K562 (cell line): Measurements from ENCODE around the gene CENPE. TPM values are rescaled to one million over a fixed set of nuclear protein-coding genes. Genes with fewer than 3 reads are reported as not detected.

Source experiments
- ARHGAP35 ChIP-seq: fragments of 450-650 bp; IDR thresholded peaks from 2 replicates; pipeline ENCODE4 v1.6.1; 2018; ENCODE audit not compliant: partially characterized antibody
- C11orf30 ChIP-seq: fragments of 450-650 bp; IDR thresholded peaks from 2 replicates; pipeline ENCODE4 v1.6.1; 2016; ENCODE audit warnings: low read depth, mild to moderate bottlenecking
- GATAD2B ChIP-seq: fragments of 450-650 bp; IDR thresholded peaks from 2 replicates; pipeline ENCODE4 v1.6.1; 2017; ENCODE audit warnings: mild to moderate bottlenecking, borderline replicate concordance
- KAT8 ChIP-seq: fragments of 450-650 bp; IDR thresholded peaks from 2 replicates; pipeline ENCODE4 v1.6.1; 2016; ENCODE audit warnings: low read depth, mild to moderate bottlenecking
- MAX ChIP-seq: sonication (generic); formaldehyde crosslinking; IDR thresholded peaks from 2 replicates; pipeline ENCODE4 v1.9.0; 2022; ENCODE audit warnings: mild to moderate bottlenecking, missing genetic modification reagents
- REST ChIP-seq, 2 experiments: fragments of 450-650 bp; formaldehyde crosslinking in 1 of 2; IDR thresholded peaks; 2 replicates each; pipeline versions ENCODE4 v1.4.0 to v1.6.1; 2014 to 2020; ENCODE audit warnings: mild to moderate bottlenecking in 2 of 2, borderline replicate concordance in 1 of 2, low read depth in 1 of 2
- THRA ChIP-seq: fragments of 450-650 bp; IDR thresholded peaks from 2 replicates; pipeline ENCODE4 v1.6.1; 2017; ENCODE audit warnings: mild to moderate bottlenecking, moderate library complexity
- ZNF184 ChIP-seq: sonication (generic); formaldehyde crosslinking; IDR thresholded peaks from 2 replicates; pipeline ENCODE4 v1.5.0; 2020; ENCODE audit warnings: missing genetic modification reagents
- ZNF586 ChIP-seq: fragments of 450-650 bp; formaldehyde crosslinking; conservative IDR thresholded peaks from 2 replicates; pipeline ENCODE4 v1.4.0; 2020; ENCODE audit warnings: mild to moderate bottlenecking, moderate library complexity
- ZNF766 ChIP-seq: fragments of 200-800 bp; sonication (Bioruptor generic); conservative IDR thresholded peaks from 2 replicates; pipeline ENCODE4 v1.6.1; 2016; ENCODE audit warnings: missing genetic modification characterization, missing compliant biosample characterization
- polyA plus RNA-seq, 8 experiments: library from polyadenylated mRNA; depleted of rRNA in 4 of 8; stranded (reverse) in 5 of 8; unstranded in 3 of 8; fragments of >200 nt; fragmentation: Nextera tagmentation in 2 of 8; fragmentation: Illumina TruSeq in 1 of 8; extraction: Ambion mirVana in 2 of 8; extraction: Trizol in 1 of 8; gene quantifications; 2 replicates each; pipeline versions ENCODE4 v1.2.1 to v1.2.3, GENCODE V29; 2011 to 2014; ENCODE audit warnings: inconsistent platforms in 1 of 8, missing spikeins in 1 of 8
- total RNA-seq, 7 experiments: library from RNA; depleted of rRNA in 6 of 7; stranded (reverse); fragments of >200 nt in 6 of 7; fragmentation: Illumina TruSeq in 2 of 7; extraction: Trizol in 2 of 7; gene quantifications; 2 replicates each; pipeline versions ENCODE4 v1.2.1 to v1.2.3, GENCODE V29; 2011 to 2021; ENCODE audit warnings: low replicate concordance in 1 of 7

Gene CENPE
- total and polyA plus RNA-seq, 9 of the 15 experiments (the other 6 are each of a cell fraction or from before 2014, with no cell fraction given): 9.9 to 53.2 (median 27.4) TPM

- TF ChIP-seq REST (IDR thresholded peaks at IDR 0.05; ENCODE audit: borderline replicate concordance) (no peak), REST (CRISPR knock-in tag; IDR thresholded peaks at IDR 0.05; ENCODE audit: low read depth) (no peak), KAT8 (no peak), MAX (CRISPR knock-in tag) (no peak), GATAD2B (no peak), ZNF766 (CRISPR knock-in tag) (no peak), ZNF586 (CRISPR knock-in tag) (no peak), C11orf30 (no peak), ARHGAP35 (no peak), THRA (no peak), ZNF184 (no peak)
Observed at GRCh38 chr4:103158760-103159159, 39.4 kb downstream of the CENPE start (continued).
